ENCODE results near the gene TPSB2.

TPSB2 gene

GRCh38 chr16:1181404-1182315 lies 48.3 kb downstream of the TPSB2 start:
- no peak for DNase-seq

GRCh38 chr16:1180549-1181403 lies 49.2 kb downstream of the TPSB2 start:
- DNase-seq: no peak

Data from RPMI8226 (cell line).